Activated gamma-delta T cell treated with anti-CD3 and anti-CD28 coated beads, Interleukin-2, amount 50 U/mL, for 16 hours (primary cell): ENCODE measurements around the gene CLTB.

Source experiments
- DNase-seq: peaks from one replicate; pipeline ENCODE4 v3.0.0-alpha.2; 2020; ENCODE audit warnings: low read depth

The CLTB gene

GRCh38 chr5:176352116-176352878, 64.0 kb downstream of the CLTB start:
- DNase-seq = no peak

- no peak for DNase-seq
Measured at GRCh38 chr5:176350416-176350815, 65.9 kb downstream of the CLTB start.

- no peak for DNase-seq
Measured at GRCh38 chr5:176342766-176343458, 73.4 kb downstream of the CLTB start.
